HepG2 (cell line): ENCODE data around the gene ARTN. TPM values are rescaled to one million over a fixed set of nuclear protein-coding genes. Genes with fewer than 3 reads are reported as not detected.
A peak's percentile ranks its signal among the peaks of the same experiment; 100 is the strongest.

Experiments
- CCAR2 ChIP-seq: fragments of 200-400 bp; formaldehyde crosslinking; optimal IDR thresholded peaks from 2 replicates; pipeline ENCODE3; 2018; ENCODE audit warnings: low read depth, mild to moderate bottlenecking, low read length, moderate library complexity
- JARID2 ChIP-seq: sonication (generic); formaldehyde crosslinking; IDR thresholded peaks from 2 replicates; pipeline ENCODE4 v1.8.1; 2023; ENCODE audit warnings: missing genetic modification reagents, inconsistent platforms; ENCODE audit not compliant: insufficient replicate concordance
- NFE2 ChIP-seq: sonication (generic); formaldehyde crosslinking; IDR thresholded peaks from 2 replicates; pipeline ENCODE4 v1.4.0; 2020; ENCODE audit warnings: missing genetic modification reagents
- PHF5A ChIP-seq: IDR thresholded peaks from one replicate; pipeline ENCODE4 v1.6.1; 2018; ENCODE audit warnings: low read depth, missing genetic modification reagents; ENCODE audit not compliant: unreplicated experiment
- REST ChIP-seq, 2 experiments: IDR thresholded peaks; 2 replicates each; pipeline ENCODE4 v1.6.1; 2011 to 2012; ENCODE audit warnings: low read length in 2 of 2, borderline replicate concordance in 1 of 2, low read depth in 1 of 2, mild to moderate bottlenecking in 1 of 2, moderate library complexity in 1 of 2
- SMARCC2 ChIP-seq: fragments of 450-650 bp; IDR thresholded peaks from 2 replicates; pipeline ENCODE4 v1.6.1; 2017; ENCODE audit warnings: antibody characterized with exemption, mild to moderate bottlenecking
- SNAI1 ChIP-seq: sonication (generic); formaldehyde crosslinking; IDR thresholded peaks from 2 replicates; pipeline ENCODE4 v1.5.0; 2020; ENCODE audit warnings: mild to moderate bottlenecking, missing genetic modification reagents, borderline replicate concordance
- ZBTB4 ChIP-seq: sonication (generic); formaldehyde crosslinking; IDR thresholded peaks from 2 replicates; pipeline ENCODE4 v1.4.0; 2020; ENCODE audit warnings: missing genetic modification reagents, mild to moderate bottlenecking, borderline replicate concordance
- ZNF275 ChIP-seq: sonication (generic); formaldehyde crosslinking; IDR thresholded peaks from 2 replicates; pipeline ENCODE4 v1.8.0; 2022; ENCODE audit warnings: missing genetic modification reagents, mild to moderate bottlenecking, inconsistent platforms, borderline replicate concordance
- ZNF432 ChIP-seq: sonication (generic); formaldehyde crosslinking; IDR thresholded peaks from 2 replicates; pipeline ENCODE4 v1.5.0; 2020; ENCODE audit warnings: missing genetic modification reagents, mild to moderate bottlenecking, borderline replicate concordance
- ZNF468 ChIP-seq: sonication (generic); formaldehyde crosslinking; IDR thresholded peaks from 2 replicates; pipeline ENCODE4 v1.8.0; 2022; ENCODE audit warnings: mild to moderate bottlenecking, moderate library complexity, missing genetic modification reagents
- ZUFSP ChIP-seq: sonication (generic); formaldehyde crosslinking; IDR thresholded peaks from 2 replicates; pipeline ENCODE4 v1.9.0; 2021; ENCODE audit warnings: missing genetic modification reagents, mild to moderate bottlenecking, borderline replicate concordance
- polyA plus RNA-seq, 8 experiments: library from polyadenylated mRNA; depleted of rRNA in 3 of 8; stranded (reverse) in 7 of 8; unstranded in 1 of 8; fragments of >200 nt; fragmentation: Illumina TruSeq in 4 of 8; extraction: Trizol in 4 of 8; gene quantifications; 2 replicates each; pipeline versions ENCODE4 v1.2.1 to v1.2.3, GENCODE V29; 2011 to 2016; ENCODE audit warnings: low read depth in 4 of 8, missing spikeins in 1 of 8, mixed read lengths in 1 of 8; ENCODE audit not compliant: insufficient read depth in 1 of 8
- total RNA-seq, 5 experiments: library from RNA; depleted of rRNA; stranded (reverse); fragments of >200 nt; fragmentation: Illumina TruSeq; extraction: Trizol; gene quantifications; 2 replicates each; pipeline ENCODE4 v1.2.3, GENCODE V29; 2016; ENCODE audit warnings: low read depth in 1 of 5
- TF ChIP-seq, protein P1 (sequence below): sonication (generic); formaldehyde crosslinking; IDR thresholded peaks from 2 replicates; pipeline ENCODE4 v1.5.1; 2020; ENCODE audit warnings: missing genetic modification reagents, mild to moderate bottlenecking, borderline replicate concordance
- TF ChIP-seq, protein P2 (sequence below): sonication (generic); formaldehyde crosslinking; IDR thresholded peaks from 2 replicates; pipeline ENCODE4 v1.8.1; 2023; ENCODE audit warnings: mild to moderate bottlenecking, missing genetic modification reagents

The ARTN gene
- total and polyA plus RNA-seq, 2 of the 13 experiments (the other 11 are each of a cell fraction or from before 2014, with no cell fraction given), result 0.11 to 0.62 TPM

- TF ChIP-seq, protein P1, sequence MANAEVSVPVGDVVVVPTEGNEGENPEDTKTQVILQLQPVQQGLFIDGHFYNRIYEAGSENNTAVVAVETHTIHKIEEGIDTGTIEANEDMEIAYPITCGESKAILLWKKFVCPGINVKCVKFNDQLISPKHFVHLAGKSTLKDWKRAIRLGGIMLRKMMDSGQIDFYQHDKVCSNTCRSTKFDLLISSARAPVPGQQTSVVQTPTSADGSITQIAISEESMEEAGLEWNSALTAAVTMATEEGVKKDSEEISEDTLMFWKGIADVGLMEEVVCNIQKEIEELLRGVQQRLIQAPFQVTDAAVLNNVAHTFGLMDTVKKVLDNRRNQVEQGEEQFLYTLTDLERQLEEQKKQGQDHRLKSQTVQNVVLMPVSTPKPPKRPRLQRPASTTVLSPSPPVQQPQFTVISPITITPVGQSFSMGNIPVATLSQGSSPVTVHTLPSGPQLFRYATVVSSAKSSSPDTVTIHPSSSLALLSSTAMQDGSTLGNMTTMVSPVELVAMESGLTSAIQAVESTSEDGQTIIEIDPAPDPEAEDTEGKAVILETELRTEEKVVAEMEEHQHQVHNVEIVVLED, result no peak
- no peak for TF ChIP-seq ZBTB4 (CRISPR knock-in tag)
- peak; percentile 46; the same call in 1 of the 2 replicates for TF ChIP-seq SNAI1 (CRISPR knock-in tag)
- no peak for TF ChIP-seq NFE2 (CRISPR knock-in tag)
- TF ChIP-seq SMARCC2, result no peak
- TF ChIP-seq CCAR2, result no peak
- no peak for TF ChIP-seq ZUFSP (CRISPR knock-in tag)
- no peak for TF ChIP-seq ZNF468
- no peak for TF ChIP-seq REST (IDR thresholded peaks at IDR 0.05; ENCODE audit: borderline replicate concordance in 1 of 2, low read depth in 1 of 2, low read length in 2 of 2)
- TF ChIP-seq, protein P2, sequence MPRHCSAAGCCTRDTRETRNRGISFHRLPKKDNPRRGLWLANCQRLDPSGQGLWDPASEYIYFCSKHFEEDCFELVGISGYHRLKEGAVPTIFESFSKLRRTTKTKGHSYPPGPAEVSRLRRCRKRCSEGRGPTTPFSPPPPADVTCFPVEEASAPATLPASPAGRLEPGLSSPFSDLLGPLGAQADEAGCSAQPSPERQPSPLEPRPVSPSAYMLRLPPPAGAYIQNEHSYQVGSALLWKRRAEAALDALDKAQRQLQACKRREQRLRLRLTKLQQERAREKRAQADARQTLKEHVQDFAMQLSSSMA, result 0 out of 2 replicates have a peak, but pooled peaks have one; percentile 43
- TF ChIP-seq JARID2, result no peak
- no peak for TF ChIP-seq ZNF432 (CRISPR knock-in tag)
- TF ChIP-seq PHF5A (CRISPR knock-in tag), result no peak
- no peak for TF ChIP-seq ZNF275 (CRISPR knock-in tag)
Observed at GRCh38 chr1:43933386-43934100, at the start of gene ARTN (continued).
